ENCODE results near the gene SNAPIN.

DNA sequence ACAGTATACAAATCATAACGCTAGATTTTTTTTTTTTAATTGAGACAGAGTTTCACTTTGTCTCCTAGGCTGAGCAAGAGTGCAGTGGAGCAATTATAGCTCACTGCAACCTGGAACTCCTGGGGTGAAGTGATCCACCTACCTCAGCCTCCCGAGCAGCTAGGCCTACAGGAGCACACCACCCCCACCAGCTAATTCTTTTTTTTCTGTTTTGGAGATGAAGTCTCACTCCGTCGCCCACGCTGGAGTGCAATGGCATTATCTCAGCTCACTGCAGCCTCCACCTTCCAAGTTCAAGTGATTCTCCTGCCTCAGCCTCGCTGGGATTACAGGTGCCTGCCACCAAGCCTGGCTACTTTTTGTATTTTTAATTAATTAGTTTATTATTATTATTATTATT is 41.3 kb downstream of the SNAPIN start:
- TF ChIP-seq, protein P1, sequence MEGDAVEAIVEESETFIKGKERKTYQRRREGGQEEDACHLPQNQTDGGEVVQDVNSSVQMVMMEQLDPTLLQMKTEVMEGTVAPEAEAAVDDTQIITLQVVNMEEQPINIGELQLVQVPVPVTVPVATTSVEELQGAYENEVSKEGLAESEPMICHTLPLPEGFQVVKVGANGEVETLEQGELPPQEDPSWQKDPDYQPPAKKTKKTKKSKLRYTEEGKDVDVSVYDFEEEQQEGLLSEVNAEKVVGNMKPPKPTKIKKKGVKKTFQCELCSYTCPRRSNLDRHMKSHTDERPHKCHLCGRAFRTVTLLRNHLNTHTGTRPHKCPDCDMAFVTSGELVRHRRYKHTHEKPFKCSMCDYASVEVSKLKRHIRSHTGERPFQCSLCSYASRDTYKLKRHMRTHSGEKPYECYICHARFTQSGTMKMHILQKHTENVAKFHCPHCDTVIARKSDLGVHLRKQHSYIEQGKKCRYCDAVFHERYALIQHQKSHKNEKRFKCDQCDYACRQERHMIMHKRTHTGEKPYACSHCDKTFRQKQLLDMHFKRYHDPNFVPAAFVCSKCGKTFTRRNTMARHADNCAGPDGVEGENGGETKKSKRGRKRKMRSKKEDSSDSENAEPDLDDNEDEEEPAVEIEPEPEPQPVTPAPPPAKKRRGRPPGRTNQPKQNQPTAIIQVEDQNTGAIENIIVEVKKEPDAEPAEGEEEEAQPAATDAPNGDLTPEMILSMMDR (IDR thresholded peaks at IDR 0.05; ENCODE audit: low read depth, low read length): no peak
- TF ChIP-seq EZH2phosphoT487 (IDR thresholded peaks at IDR 0.05; ENCODE audit: low read depth): no peak

All from OCI-LY3 (cell line).